Gastroesophageal sphincter (tissue), 4 donors: Measurements from ENCODE around the gene ARHGAP24. TPM values are rescaled to one million over a fixed set of nuclear protein-coding genes. Genes with fewer than 3 reads are reported as not detected.
A peak's percentile ranks its signal among the peaks of the same experiment; 100 is the strongest.

ENCODE experiments used
- ATAC-seq: fragments of 150-250 bp; one replicate; pipeline ENCODE4 v1.9.1; 2016; ENCODE audit warnings: mild to moderate bottlenecking, moderate library complexity
- H3K27ac ChIP-seq, 4 donors: fragments of 200-600 bp; sonication (generic) in 3 of 4; 1 replicate in 3 of 4; 2 replicates in 1 of 4; pipeline ENCODE4 v1.5.1; 2016 to 2019
- H3K27me3 ChIP-seq: fragments of 200-600 bp; sonication (generic); one replicate; pipeline ENCODE4 v1.5.1; 2019
- H3K36me3 ChIP-seq, 2 donors: fragments of 200-600 bp; sonication (generic); one replicate each; pipeline ENCODE4 v1.5.1; 2019; ENCODE audit warnings: control low read depth in 1 of 2
- H3K4me1 ChIP-seq, 3 donors: fragments of 200-600 bp; sonication (generic); 1 replicate in 2 of 3; 2 replicates in 1 of 3; pipeline ENCODE4 v1.5.1; 2016 to 2019; ENCODE audit warnings: control low read depth in 2 of 3
- H3K4me3 ChIP-seq, 2 donors: fragments of 200-600 bp; sonication (generic); one replicate each; pipeline ENCODE4 v1.5.1; 2019; ENCODE audit warnings: mild to moderate bottlenecking in 1 of 2, moderate library complexity in 1 of 2
- H3K9me3 ChIP-seq, 3 donors: fragments of 200-600 bp; sonication (generic); one replicate each; pipeline ENCODE4 v1.5.1; 2017 to 2019; ENCODE audit warnings: control low read depth in 2 of 3
- EP300 ChIP-seq: sonication (generic); formaldehyde crosslinking; IDR thresholded peaks from one replicate; pipeline ENCODE4 v1.6.1; 2017; ENCODE audit warnings: antibody characterized with exemption, mild to moderate bottlenecking
- POLR2A ChIP-seq, 2 donors: fragments of 450-650 bp; IDR thresholded peaks; one replicate each; pipeline ENCODE4 v1.6.1; 2017; ENCODE audit warnings: antibody characterized with exemption in 2 of 2, mild to moderate bottlenecking in 2 of 2, moderate library complexity in 1 of 2
- POLR2AphosphoS5 ChIP-seq: sonication (generic); formaldehyde crosslinking; IDR thresholded peaks from one replicate; pipeline ENCODE4 v1.6.1; 2017; ENCODE audit warnings: antibody characterized with exemption
- WGBS, 2 donors: methylation state at CpG; one replicate each; pipeline ENCODE4 v1.1.5; 2018; ENCODE audit warnings: low coverage in 1 of 2; 5-methylcytosine and 5-hydroxymethylcytosine counted together
- total RNA-seq, 4 donors: library from RNA; depleted of rRNA; stranded (reverse); fragments of >200 nt; gene quantifications; one replicate each; pipeline ENCODE4 v1.1.0, GENCODE V29; 2016
- TF ChIP-seq, protein P1 (sequence below), 4 experiments: fragments of 200-600 bp in 2 of 4; fragments of 450-650 bp in 2 of 4; sonication (generic) in 1 of 4; IDR thresholded peaks; one replicate each; pipeline ENCODE4 v1.5.1; 2017 to 2019; ENCODE audit warnings: antibody characterized with exemption in 4 of 4, mild to moderate bottlenecking in 2 of 4, moderate library complexity in 2 of 4

ARHGAP24 gene
- total RNA-seq, 4 donors from 2014 or later, result 24.4 to 38.6 (median 34.3) TPM

DNA sequence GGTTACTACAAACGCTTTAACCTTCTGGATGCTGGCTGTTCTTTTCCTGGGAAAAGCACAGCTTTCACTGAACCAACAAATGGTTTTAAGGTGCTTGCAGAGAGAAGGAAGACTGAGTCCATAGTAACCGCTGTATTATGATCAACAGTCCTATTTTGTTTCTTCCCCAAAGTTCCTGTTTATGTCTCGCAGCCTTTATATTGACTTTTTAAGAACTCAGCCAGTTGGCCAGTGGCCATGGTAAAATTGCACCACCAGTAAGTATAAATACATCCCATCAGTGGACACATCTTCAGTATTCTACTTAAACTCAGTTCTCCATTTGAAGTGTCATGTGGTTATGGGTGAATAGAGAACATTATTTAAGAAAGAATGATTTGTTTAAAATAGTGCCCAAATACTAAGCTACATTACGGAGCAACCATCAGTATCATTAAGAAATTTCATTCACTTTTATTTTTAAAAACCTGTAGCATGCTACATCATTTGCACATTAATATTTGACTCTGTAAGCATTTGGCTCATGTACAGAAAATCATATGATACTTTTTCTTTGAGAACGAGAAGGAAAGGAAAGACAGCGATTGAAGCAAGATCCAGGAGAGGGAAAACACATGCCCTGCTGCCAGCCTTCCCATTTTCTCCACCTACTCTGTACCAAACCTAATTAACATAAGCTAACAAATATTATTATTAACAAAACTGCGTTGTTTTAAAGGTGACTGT, 287.0 kb downstream of the ARHGAP24 start:
- no peaks in the 10 kb centered on the region for H3K27me3 ChIP-seq
- peak overlapping the region; percentile 59 to 82 (median 69) for H3K27ac ChIP-seq
- WGBS, 2 donors, result 12 to 14% methylated on average over 6 to 7 of the region's 7 CpGs
- peak; percentile 79 for ATAC-seq
- H3K36me3 ChIP-seq, result no peaks in the 10 kb centered on the region
- TF ChIP-seq, protein P1, sequence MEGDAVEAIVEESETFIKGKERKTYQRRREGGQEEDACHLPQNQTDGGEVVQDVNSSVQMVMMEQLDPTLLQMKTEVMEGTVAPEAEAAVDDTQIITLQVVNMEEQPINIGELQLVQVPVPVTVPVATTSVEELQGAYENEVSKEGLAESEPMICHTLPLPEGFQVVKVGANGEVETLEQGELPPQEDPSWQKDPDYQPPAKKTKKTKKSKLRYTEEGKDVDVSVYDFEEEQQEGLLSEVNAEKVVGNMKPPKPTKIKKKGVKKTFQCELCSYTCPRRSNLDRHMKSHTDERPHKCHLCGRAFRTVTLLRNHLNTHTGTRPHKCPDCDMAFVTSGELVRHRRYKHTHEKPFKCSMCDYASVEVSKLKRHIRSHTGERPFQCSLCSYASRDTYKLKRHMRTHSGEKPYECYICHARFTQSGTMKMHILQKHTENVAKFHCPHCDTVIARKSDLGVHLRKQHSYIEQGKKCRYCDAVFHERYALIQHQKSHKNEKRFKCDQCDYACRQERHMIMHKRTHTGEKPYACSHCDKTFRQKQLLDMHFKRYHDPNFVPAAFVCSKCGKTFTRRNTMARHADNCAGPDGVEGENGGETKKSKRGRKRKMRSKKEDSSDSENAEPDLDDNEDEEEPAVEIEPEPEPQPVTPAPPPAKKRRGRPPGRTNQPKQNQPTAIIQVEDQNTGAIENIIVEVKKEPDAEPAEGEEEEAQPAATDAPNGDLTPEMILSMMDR (IDR thresholded peaks at IDR 0.05), result no peak
- no peak for TF ChIP-seq EP300
- peak; percentile 48 for TF ChIP-seq POLR2AphosphoS5
- no peak for TF ChIP-seq POLR2A (IDR thresholded peaks at IDR 0.05)
- H3K4me3 ChIP-seq, result peak overlapping the region in 1 of 2 donors; percentile 8
- H3K9me3 ChIP-seq, result no peaks in the 10 kb centered on the region
- peaks cover 12 to 25% (median 13%) of the 10 kb centered on the region in 3 donors for H3K4me1 ChIP-seq

DNA sequence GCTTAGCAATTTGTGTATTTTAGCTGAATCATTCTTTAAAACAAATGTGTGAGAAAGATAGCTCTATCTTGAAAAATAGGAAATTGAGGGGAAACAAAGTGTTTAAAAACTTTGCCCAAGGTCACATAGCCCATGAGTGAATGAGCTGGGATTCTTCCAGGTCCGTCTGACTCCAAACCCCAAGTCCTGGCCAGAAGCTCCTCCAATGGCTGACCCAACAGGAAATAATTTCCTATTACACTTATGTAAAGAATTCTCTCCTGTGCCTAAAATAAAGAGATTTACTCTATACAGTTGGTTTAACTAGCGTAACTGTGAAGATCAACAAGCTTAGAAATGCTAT, 287.6 kb downstream of the ARHGAP24 start:
- H3K27me3 ChIP-seq, result no peaks in the 10 kb centered on the region
- TF ChIP-seq, protein P1 (IDR thresholded peaks at IDR 0.05), result no peak
- TF ChIP-seq POLR2AphosphoS5 (peak; percentile 14), EP300 (no peak)
- H3K36me3 ChIP-seq, result no peaks in the 10 kb centered on the region
- H3K4me1 ChIP-seq, result peaks cover 12 to 30% (median 13%) of the 10 kb centered on the region in 3 donors
- H3K9me3 ChIP-seq, result no peaks in the 10 kb centered on the region
- H3K27ac ChIP-seq, result peak overlapping the region; percentile 59 to 82 (median 69)
- ATAC-seq, result no peak
- WGBS, 2 donors, result 8 to 9% methylated on average over 2 of the region's 2 CpGs
- peak overlapping the region in 1 of 2 donors; percentile 8 for H3K4me3 ChIP-seq

DNA sequence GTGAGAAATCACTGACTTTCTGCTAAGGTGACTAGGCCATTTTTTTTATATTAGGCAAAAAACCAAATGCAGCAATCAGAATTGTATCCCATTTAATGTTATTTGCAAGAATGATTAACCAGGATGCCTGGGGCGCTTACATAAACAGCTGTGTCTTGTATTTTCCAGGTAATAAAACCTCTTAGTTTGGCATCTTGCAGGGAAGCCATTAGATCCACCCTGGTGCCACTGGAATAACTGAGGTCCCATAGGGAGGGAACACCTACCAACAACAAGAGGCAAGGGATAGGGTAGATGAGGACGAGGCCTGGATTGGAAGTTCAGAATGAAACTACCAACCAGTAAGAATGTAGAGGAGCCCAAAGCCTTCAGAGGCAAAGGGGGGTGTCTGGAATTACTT, 288.3 kb downstream of the ARHGAP24 start:
- Histone ChIP-seq H3K4me1 (peaks cover 12 to 37% (median 13%) of the 10 kb centered on the region in 3 donors), H3K36me3 (no peaks in the 10 kb centered on the region), H3K27ac (peak overlapping the region in 1 of 4 donors; percentile 59), H3K9me3 (no peaks in the 10 kb centered on the region), H3K27me3 (no peaks in the 10 kb centered on the region), H3K4me3 (no peak overlapping the region)
- WGBS, 2 donors, result 0 to 47% methylated on average over 1 to 2 of the region's 2 CpGs
- ATAC-seq, result no peak
- TF ChIP-seq POLR2AphosphoS5 (no peak), POLR2A (IDR thresholded peaks at IDR 0.05) (no peak), EP300 (no peak)
- TF ChIP-seq, protein P1 (IDR thresholded peaks at IDR 0.05), result no peak

DNA sequence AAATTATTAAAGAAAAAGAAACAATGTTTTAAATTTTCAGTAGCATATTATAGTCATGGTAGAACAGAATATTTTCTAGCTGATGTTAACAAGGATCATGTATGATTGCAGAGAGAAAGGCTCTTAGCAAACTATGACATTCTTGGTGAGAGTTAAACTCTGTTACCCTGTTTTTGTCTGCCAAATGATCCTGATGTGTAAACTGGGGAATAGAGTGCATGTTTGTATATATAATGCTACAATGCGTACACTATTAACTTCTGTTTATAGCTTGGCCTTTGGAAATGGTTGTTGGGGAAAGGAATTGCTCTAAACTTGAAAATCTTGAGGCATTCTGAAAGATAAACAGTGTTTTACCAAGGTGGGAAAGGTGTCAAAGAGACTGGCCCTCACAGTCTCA, 292.7 kb downstream of the ARHGAP24 start:
- H3K9me3 ChIP-seq, result no peaks in the 10 kb centered on the region
- H3K4me1 ChIP-seq, result peaks cover 0 to 21% (median 2%) of the 10 kb centered on the region in 3 donors
- H3K27me3 ChIP-seq, result no peaks in the 10 kb centered on the region
- ATAC-seq, result no peak
- no peaks in the 10 kb centered on the region for H3K36me3 ChIP-seq
- H3K4me3 ChIP-seq, result no peak overlapping the region
- 13 to 58% methylated on average over 1 of the region's 1 CpG for WGBS, 2 donors
- no peak overlapping the region for H3K27ac ChIP-seq
- no peak for TF ChIP-seq POLR2A (IDR thresholded peaks at IDR 0.05)
- no peak for TF ChIP-seq EP300
- no peak for TF ChIP-seq POLR2AphosphoS5
- TF ChIP-seq, protein P1 (IDR thresholded peaks at IDR 0.05), result no peak

DNA sequence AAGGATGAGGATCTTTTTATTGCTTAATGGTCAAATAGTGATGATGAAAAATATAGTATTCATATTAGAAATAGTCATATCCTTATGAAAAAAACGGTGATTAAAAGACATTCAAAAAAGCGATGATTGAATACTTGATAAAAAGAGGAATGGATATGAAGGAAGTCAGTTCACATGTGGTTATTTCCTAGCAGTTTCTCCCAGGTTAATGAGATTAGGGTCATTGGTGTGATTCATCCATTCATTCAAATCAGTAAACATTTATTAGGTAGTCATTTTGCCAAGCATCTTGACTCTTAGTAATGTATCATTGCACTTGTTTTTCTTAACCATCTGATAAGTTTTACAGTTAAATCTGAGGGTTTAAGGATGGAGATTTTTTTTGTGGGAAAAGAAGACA, 294.1 kb downstream of the ARHGAP24 start:
- Histone ChIP-seq H3K4me3 (no peak overlapping the region), H3K27me3 (no peaks in the 10 kb centered on the region), H3K36me3 (no peaks in the 10 kb centered on the region), H3K27ac (no peak overlapping the region), H3K9me3 (no peaks in the 10 kb centered on the region), H3K4me1 (peaks cover 0 to 16% (median 0%) of the 10 kb centered on the region in 3 donors)
- no peak for ATAC-seq
- TF ChIP-seq, protein P1 (IDR thresholded peaks at IDR 0.05), result no peak
- no peak for TF ChIP-seq POLR2A (IDR thresholded peaks at IDR 0.05)
- TF ChIP-seq EP300, result no peak
- no peak for TF ChIP-seq POLR2AphosphoS5
- 83% methylated on average over 2 of the region's 2 CpGs; no CpG with 5 or more reads in 1 of the 2 donors for WGBS, 2 donors
